GM21737 (cell line): ENCODE results near the gene IP6K3.

Source experiments
- ATAC-seq: cut with Tn5 transposase; IDR thresholded peaks from one replicate; pipeline ENCODE4 v1.9.1; 2021; ENCODE audit warnings: mild to moderate bottlenecking, moderate library complexity; ENCODE audit not compliant: unreplicated experiment

The IP6K3 gene

GRCh38 chr6:33678233-33678931 lies 68.3 kb downstream of the IP6K3 start:
- ATAC-seq: no peak

- ATAC-seq: no peak
Measured at GRCh38 chr6:33677689-33678088, 69.0 kb downstream of the IP6K3 start.

- ATAC-seq: no peak
Measured at GRCh38 chr6:33677143-33677660, 69.5 kb downstream of the IP6K3 start.

- no peak for ATAC-seq
Measured at GRCh38 chr6:33676416-33677142, 70.1 kb downstream of the IP6K3 start.

GRCh38 chr6:33675968-33676367 lies 70.7 kb downstream of the IP6K3 start:
- ATAC-seq: no peak

GRCh38 chr6:33673851-33674250 lies 72.9 kb downstream of the IP6K3 start:
- ATAC-seq: no peak

GRCh38 chr6:33672808-33673207 lies 73.9 kb downstream of the IP6K3 start:
- ATAC-seq: no peak

GRCh38 chr6:33671744-33672072 lies 75.0 kb downstream of the IP6K3 start:
- ATAC-seq: no peak
